ENCODE measurements around the gene ZNF710.

GRCh38 chr15:89999676-90000185 lies 1.4 kb upstream of the ZNF710 start:
- TF ChIP-seq POLR2A (IDR thresholded peaks at IDR 0.05), result no peak
- TF ChIP-seq, protein P1, sequence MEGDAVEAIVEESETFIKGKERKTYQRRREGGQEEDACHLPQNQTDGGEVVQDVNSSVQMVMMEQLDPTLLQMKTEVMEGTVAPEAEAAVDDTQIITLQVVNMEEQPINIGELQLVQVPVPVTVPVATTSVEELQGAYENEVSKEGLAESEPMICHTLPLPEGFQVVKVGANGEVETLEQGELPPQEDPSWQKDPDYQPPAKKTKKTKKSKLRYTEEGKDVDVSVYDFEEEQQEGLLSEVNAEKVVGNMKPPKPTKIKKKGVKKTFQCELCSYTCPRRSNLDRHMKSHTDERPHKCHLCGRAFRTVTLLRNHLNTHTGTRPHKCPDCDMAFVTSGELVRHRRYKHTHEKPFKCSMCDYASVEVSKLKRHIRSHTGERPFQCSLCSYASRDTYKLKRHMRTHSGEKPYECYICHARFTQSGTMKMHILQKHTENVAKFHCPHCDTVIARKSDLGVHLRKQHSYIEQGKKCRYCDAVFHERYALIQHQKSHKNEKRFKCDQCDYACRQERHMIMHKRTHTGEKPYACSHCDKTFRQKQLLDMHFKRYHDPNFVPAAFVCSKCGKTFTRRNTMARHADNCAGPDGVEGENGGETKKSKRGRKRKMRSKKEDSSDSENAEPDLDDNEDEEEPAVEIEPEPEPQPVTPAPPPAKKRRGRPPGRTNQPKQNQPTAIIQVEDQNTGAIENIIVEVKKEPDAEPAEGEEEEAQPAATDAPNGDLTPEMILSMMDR (IDR thresholded peaks at IDR 0.05), result peak in 1 of 12 donors; percentile 6
